ENCODE results near the gene APLP2.

Gene APLP2

GRCh38 chr11:130114726-130115125, 45.0 kb downstream of the APLP2 start:
- no peak for DNase-seq (ENCODE audit: low read depth in 4 of 4, low spot score in 1 of 4)

- DNase-seq (ENCODE audit: low read depth in 4 of 4, low spot score in 1 of 4), result no peak
Measured at GRCh38 chr11:130115218-130115617, 45.5 kb downstream of the APLP2 start.

GRCh38 chr11:130118165-130118564, 48.5 kb downstream of the APLP2 start:
- DNase-seq (ENCODE audit: low read depth in 4 of 4, low spot score in 1 of 4), result no peak

- no peak for DNase-seq (ENCODE audit: low read depth in 4 of 4, low spot score in 1 of 4)
Measured at GRCh38 chr11:130118636-130119387, 49.1 kb downstream of the APLP2 start.

GRCh38 chr11:130120045-130120444, 50.4 kb downstream of the APLP2 start:
- no peak for DNase-seq (ENCODE audit: low read depth in 4 of 4, low spot score in 1 of 4)

- no peak for DNase-seq (ENCODE audit: low read depth in 4 of 4, low spot score in 1 of 4)
Measured at GRCh38 chr11:130121445-130121978, 51.8 kb downstream of the APLP2 start.

- DNase-seq (ENCODE audit: low read depth in 4 of 4, low spot score in 1 of 4), result peak in 1 of 4 experiments; percentile 34
Measured at GRCh38 chr11:130122141-130122575, 52.5 kb downstream of the APLP2 start.

- DNase-seq (ENCODE audit: low read depth in 4 of 4, low spot score in 1 of 4), result no peak
Measured at GRCh38 chr11:130123414-130124040, 53.8 kb downstream of the APLP2 start.

- DNase-seq (ENCODE audit: low read depth in 4 of 4, low spot score in 1 of 4), result no peak
Measured at GRCh38 chr11:130124096-130124495, 54.4 kb downstream of the APLP2 start.

GRCh38 chr11:130125638-130126037, 55.9 kb downstream of the APLP2 start:
- DNase-seq (ENCODE audit: low read depth in 4 of 4, low spot score in 1 of 4), result no peak

- DNase-seq (ENCODE audit: low read depth in 4 of 4, low spot score in 1 of 4), result no peak
Measured at GRCh38 chr11:130126516-130126915, 56.8 kb downstream of the APLP2 start.

GRCh38 chr11:130127509-130127908, 57.8 kb downstream of the APLP2 start:
- DNase-seq (ENCODE audit: low read depth in 4 of 4, low spot score in 1 of 4), result no peak

GRCh38 chr11:130128626-130129025, 58.9 kb downstream of the APLP2 start:
- DNase-seq (ENCODE audit: low read depth in 4 of 4, low spot score in 1 of 4), result no peak

GRCh38 chr11:130129922-130130321, 60.2 kb downstream of the APLP2 start:
- no peak for DNase-seq (ENCODE audit: low read depth in 4 of 4, low spot score in 1 of 4)

- DNase-seq (ENCODE audit: low read depth in 4 of 4, low spot score in 1 of 4), result peak in 2 of 4 experiments; percentile 17 to 19
Measured at GRCh38 chr11:130131961-130132850, 62.5 kb downstream of the APLP2 start.

- no peak for DNase-seq (ENCODE audit: low read depth in 4 of 4, low spot score in 1 of 4)
Measured at GRCh38 chr11:130133716-130134115, 64.0 kb downstream of the APLP2 start.

GRCh38 chr11:130136107-130136506, 66.4 kb downstream of the APLP2 start:
- no peak for DNase-seq (ENCODE audit: low read depth in 4 of 4, low spot score in 1 of 4)

- no peak for DNase-seq (ENCODE audit: low read depth in 4 of 4, low spot score in 1 of 4)
Measured at GRCh38 chr11:130137999-130138398, 68.3 kb downstream of the APLP2 start.

- DNase-seq (ENCODE audit: low read depth in 4 of 4, low spot score in 1 of 4), result no peak
Measured at GRCh38 chr11:130139401-130139800, 69.7 kb downstream of the APLP2 start.

- no peak for DNase-seq (ENCODE audit: low read depth in 4 of 4, low spot score in 1 of 4)
Measured at GRCh38 chr11:130141561-130142341, 72.1 kb downstream of the APLP2 start.

- no peak for DNase-seq (ENCODE audit: low read depth in 4 of 4, low spot score in 1 of 4)
Measured at GRCh38 chr11:130144141-130144540, 74.4 kb downstream of the APLP2 start.

All from stimulated activated CD4-positive, alpha-beta T cell treated with anti-CD3 and anti-CD28 coated beads, Interleukin-1b, Interleukin-23, amount 100 ng/mL, for 24 hours (primary cell).